ENCODE measurements around the gene TCL1A.
"Not testable (repeated sequence)": the region's sequence is repeated elsewhere in the genome, so short reads cannot be mapped to it uniquely, and the experiment has no call there.

Gene TCL1A

GRCh38 chr14:95756127-95756526 lies 42.2 kb upstream of the TCL1A start:
- in situ Hi-C loops (cut with MboI; ENCODE audit: low pct_unique_long_range_greater_than_20kb, low sequenced_read_pairs, unreplicated experiment) = no loop called here
- TF ChIP-seq, protein P1, sequence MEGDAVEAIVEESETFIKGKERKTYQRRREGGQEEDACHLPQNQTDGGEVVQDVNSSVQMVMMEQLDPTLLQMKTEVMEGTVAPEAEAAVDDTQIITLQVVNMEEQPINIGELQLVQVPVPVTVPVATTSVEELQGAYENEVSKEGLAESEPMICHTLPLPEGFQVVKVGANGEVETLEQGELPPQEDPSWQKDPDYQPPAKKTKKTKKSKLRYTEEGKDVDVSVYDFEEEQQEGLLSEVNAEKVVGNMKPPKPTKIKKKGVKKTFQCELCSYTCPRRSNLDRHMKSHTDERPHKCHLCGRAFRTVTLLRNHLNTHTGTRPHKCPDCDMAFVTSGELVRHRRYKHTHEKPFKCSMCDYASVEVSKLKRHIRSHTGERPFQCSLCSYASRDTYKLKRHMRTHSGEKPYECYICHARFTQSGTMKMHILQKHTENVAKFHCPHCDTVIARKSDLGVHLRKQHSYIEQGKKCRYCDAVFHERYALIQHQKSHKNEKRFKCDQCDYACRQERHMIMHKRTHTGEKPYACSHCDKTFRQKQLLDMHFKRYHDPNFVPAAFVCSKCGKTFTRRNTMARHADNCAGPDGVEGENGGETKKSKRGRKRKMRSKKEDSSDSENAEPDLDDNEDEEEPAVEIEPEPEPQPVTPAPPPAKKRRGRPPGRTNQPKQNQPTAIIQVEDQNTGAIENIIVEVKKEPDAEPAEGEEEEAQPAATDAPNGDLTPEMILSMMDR (IDR thresholded peaks at IDR 0.05; ENCODE audit: extremely low read depth, insufficient read depth, missing control alignments) = no peak
- DNase-seq (ENCODE audit: low spot score) = no peak

- in situ Hi-C loops (cut with MboI; ENCODE audit: low pct_unique_long_range_greater_than_20kb, low sequenced_read_pairs, unreplicated experiment) = no loop called here
- no peak for DNase-seq (ENCODE audit: low spot score)
- TF ChIP-seq, protein P1 (IDR thresholded peaks at IDR 0.05; ENCODE audit: extremely low read depth, insufficient read depth, missing control alignments) = no peak
Measured at GRCh38 chr14:95741781-95742180, 27.9 kb upstream of the TCL1A start.

GRCh38 chr14:95741038-95741490 lies 27.1 kb upstream of the TCL1A start:
- no peak for DNase-seq (ENCODE audit: low spot score)
- in situ Hi-C loops (cut with MboI; ENCODE audit: low pct_unique_long_range_greater_than_20kb, low sequenced_read_pairs, unreplicated experiment) = no loop called here
- TF ChIP-seq, protein P1 (IDR thresholded peaks at IDR 0.05; ENCODE audit: extremely low read depth, insufficient read depth, missing control alignments) = no peak

DNA sequence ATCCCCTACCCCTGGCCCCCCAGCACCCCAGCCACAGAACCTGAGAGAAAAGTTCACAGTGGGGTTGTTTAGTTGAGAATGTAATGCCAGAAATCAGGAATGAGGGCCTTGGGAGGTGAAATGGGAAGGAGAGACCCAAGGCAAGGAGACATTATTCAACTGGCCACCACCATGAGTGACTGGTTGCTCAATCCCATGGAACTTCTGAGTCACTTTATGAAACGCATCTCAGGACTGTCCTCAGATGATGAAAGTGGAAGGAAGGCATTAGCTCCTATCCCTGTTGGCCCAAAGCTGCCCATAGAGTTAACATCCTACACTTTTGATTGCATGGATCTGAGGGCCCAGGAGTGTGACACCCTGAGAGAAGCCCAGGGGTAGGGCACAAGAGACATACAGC lies 25.4 kb upstream of the TCL1A start:
- DNase-seq (ENCODE audit: low spot score) = no peak
- in situ Hi-C loops (cut with MboI; ENCODE audit: low pct_unique_long_range_greater_than_20kb, low sequenced_read_pairs, unreplicated experiment) = no loop called here
- TF ChIP-seq, protein P1 (IDR thresholded peaks at IDR 0.05; ENCODE audit: extremely low read depth, insufficient read depth, missing control alignments) = no peak

DNA sequence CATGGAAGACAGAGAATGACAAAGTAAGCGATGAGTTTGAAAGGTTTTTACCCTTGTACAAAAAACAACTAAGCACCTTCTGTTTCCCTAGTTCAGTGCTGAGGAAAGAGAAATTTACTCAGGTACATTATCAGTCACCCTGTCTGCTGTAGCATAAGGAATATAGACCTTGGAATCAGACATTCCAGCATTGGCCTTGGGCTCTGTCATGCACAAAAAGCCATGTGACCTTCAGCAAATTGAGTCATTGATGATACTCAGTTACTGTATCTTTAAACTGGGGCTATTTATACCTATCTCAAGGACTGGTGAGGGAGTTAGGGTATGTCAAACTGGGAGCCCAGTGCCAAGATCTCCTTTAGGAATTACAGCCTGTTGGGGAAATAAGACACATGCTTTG lies 19.3 kb upstream of the TCL1A start:
- DNase-seq (ENCODE audit: low spot score) = no peak
- in situ Hi-C loops (cut with MboI; ENCODE audit: low pct_unique_long_range_greater_than_20kb, low sequenced_read_pairs, unreplicated experiment) = no loop called here
- TF ChIP-seq, protein P1 (IDR thresholded peaks at IDR 0.05; ENCODE audit: extremely low read depth, insufficient read depth, missing control alignments) = no peak

DNA sequence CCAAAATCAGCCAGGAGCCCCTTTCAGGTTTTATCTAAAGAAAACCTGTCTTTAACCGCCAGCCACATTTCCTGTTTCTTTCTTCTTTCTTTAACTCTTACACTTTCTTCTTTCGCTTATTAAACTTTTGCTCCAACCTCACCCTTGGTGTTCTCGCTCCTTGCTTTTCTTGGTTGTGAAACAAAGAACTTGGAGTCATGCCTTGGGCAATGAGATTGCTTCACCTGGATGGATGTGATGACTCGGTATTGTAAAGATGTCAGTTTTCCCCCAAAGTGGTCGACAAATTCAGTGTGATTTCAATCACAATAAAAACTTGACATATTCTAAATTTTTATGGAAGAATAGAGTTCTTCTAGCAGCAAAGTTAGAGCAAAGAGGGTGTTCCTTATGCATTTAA lies 16.2 kb upstream of the TCL1A start:
- TF ChIP-seq, protein P1 (IDR thresholded peaks at IDR 0.05; ENCODE audit: extremely low read depth, insufficient read depth, missing control alignments) = no peak
- DNase-seq (ENCODE audit: low spot score) = no peak
- in situ Hi-C loops (cut with MboI; ENCODE audit: low pct_unique_long_range_greater_than_20kb, low sequenced_read_pairs, unreplicated experiment) = no loop called here

GRCh38 chr14:95729402-95730028 lies 15.6 kb upstream of the TCL1A start:
- in situ Hi-C loops (cut with MboI; ENCODE audit: low pct_unique_long_range_greater_than_20kb, low sequenced_read_pairs, unreplicated experiment) = not testable (repeated sequence)
- peak; percentile 35 for DNase-seq (ENCODE audit: low spot score)
